Vagina (tissue), 2 donors: ENCODE data around the gene TUBB6. TPM values are rescaled to one million over a fixed set of nuclear protein-coding genes. Genes with fewer than 3 reads are reported as not detected.

Experiments used
- DNase-seq, 2 donors: peaks; one replicate each; pipeline ENCODE4 v3.0.0-alpha.2; 2017; ENCODE audit errors: extremely low spot score in 2 of 2
- H3K27ac ChIP-seq: fragments of 200-600 bp; sonication (generic); one replicate; pipeline ENCODE4 v1.5.1; 2019
- H3K27me3 ChIP-seq: fragments of 200-600 bp; sonication (generic); one replicate; pipeline ENCODE4 v1.5.1; 2019
- H3K36me3 ChIP-seq, 2 donors: fragments of 200-600 bp; sonication (generic); one replicate each; pipeline ENCODE4 v1.5.1; 2017 to 2019
- H3K4me1 ChIP-seq: fragments of 200-600 bp; sonication (generic); one replicate; pipeline ENCODE4 v1.5.1; 2019
- H3K4me3 ChIP-seq, 2 donors: fragments of 200-600 bp; sonication (generic); 1 replicate in 1 of 2; 2 replicates in 1 of 2; pipeline ENCODE4 v1.5.1; 2016 to 2019
- H3K9me3 ChIP-seq: fragments of 200-600 bp; sonication (generic); one replicate; pipeline ENCODE4 v1.5.1; 2019
- CTCF ChIP-seq, 3 experiments: fragments of 450-650 bp in 2 of 3; fragments of 200-600 bp in 1 of 3; sonication (generic) in 1 of 3; IDR thresholded peaks; one replicate each; pipeline ENCODE4 v1.5.1; 2017 to 2019; ENCODE audit warnings: antibody characterized with exemption in 3 of 3, mild to moderate bottlenecking in 2 of 3, moderate library complexity in 2 of 3
- POLR2A ChIP-seq, 2 donors: fragments of 450-650 bp; IDR thresholded peaks; one replicate each; pipeline ENCODE4 v1.6.1; 2017; ENCODE audit warnings: antibody characterized with exemption in 2 of 2, mild to moderate bottlenecking in 2 of 2, moderate library complexity in 2 of 2
- POLR2AphosphoS5 ChIP-seq, 2 donors: sonication (generic); formaldehyde crosslinking; IDR thresholded peaks; one replicate each; pipeline ENCODE4 v1.9.0; 2017; ENCODE audit warnings: antibody characterized with exemption in 2 of 2, mild to moderate bottlenecking in 2 of 2, low read depth in 1 of 2; ENCODE audit not compliant: insufficient read depth in 1 of 2
- intact Hi-C: fragments of 100-400 bp; cut with DNase I; formaldehyde crosslinking; loops from one replicate; pipeline ENCODE4 v1.15.1; 2023
- total RNA-seq: library from RNA; depleted of rRNA; stranded (reverse); fragments of >200 nt; gene quantifications from one replicate; pipeline ENCODE4 v1.2.3, GENCODE V29; 2016

The TUBB6 gene
- total RNA-seq, 1 donor from 2014 or later: 450 TPM

GRCh38 chr18:12271376-12272235, 36.4 kb upstream of the TUBB6 start:
- DNase-seq: no peak
- H3K36me3 ChIP-seq: no peaks in the 10 kb centered on the region
- intact Hi-C loops: no loop called here
- H3K4me1 ChIP-seq: peaks cover 4% of the 10 kb centered on the region
- no peaks in the 10 kb centered on the region for H3K27me3 ChIP-seq
- TF ChIP-seq POLR2AphosphoS5 (IDR thresholded peaks at IDR 0.05; ENCODE audit: insufficient read depth in 1 of 2, low read depth in 1 of 2) (peak; percentile 71 to 74), CTCF (IDR thresholded peaks at IDR 0.05) (peak; percentile 55 to 96 (median 71)), POLR2A (IDR thresholded peaks at IDR 0.05) (no peak)
- H3K27ac ChIP-seq: peak overlapping the region; percentile 35
- peak overlapping the region; percentile 34 to 47 for H3K4me3 ChIP-seq
- H3K9me3 ChIP-seq: no peaks in the 10 kb centered on the region

GRCh38 chr18:12274793-12275192, 33.2 kb upstream of the TUBB6 start:
- peaks cover 28% of the 10 kb centered on the region for H3K4me1 ChIP-seq
- no peaks in the 10 kb centered on the region for H3K36me3 ChIP-seq
- intact Hi-C loops: no loop called here
- no peaks in the 10 kb centered on the region for H3K27me3 ChIP-seq
- H3K27ac ChIP-seq: no peak overlapping the region
- TF ChIP-seq POLR2AphosphoS5 (IDR thresholded peaks at IDR 0.05; ENCODE audit: insufficient read depth in 1 of 2, low read depth in 1 of 2) (no peak), POLR2A (IDR thresholded peaks at IDR 0.05) (no peak), CTCF (IDR thresholded peaks at IDR 0.05) (no peak)
- H3K4me3 ChIP-seq: no peak overlapping the region
- DNase-seq: no peak
- H3K9me3 ChIP-seq: no peaks in the 10 kb centered on the region

GRCh38 chr18:12276736-12277554, 31.1 kb upstream of the TUBB6 start:
- no peak for DNase-seq
- intact Hi-C loops: no loop called here

GRCh38 chr18:12278215-12278671, 29.8 kb upstream of the TUBB6 start:
- Histone ChIP-seq H3K4me1 (peaks cover 35% of the 10 kb centered on the region), H3K9me3 (no peaks in the 10 kb centered on the region), H3K27ac (peak overlapping the region; percentile 95), H3K4me3 (peak overlapping the region; percentile 39 to 43), H3K27me3 (no peaks in the 10 kb centered on the region), H3K36me3 (no peaks in the 10 kb centered on the region)
- no peak for TF ChIP-seq POLR2AphosphoS5 (IDR thresholded peaks at IDR 0.05; ENCODE audit: insufficient read depth in 1 of 2, low read depth in 1 of 2)
- TF ChIP-seq POLR2A (IDR thresholded peaks at IDR 0.05): no peak
- no peak for TF ChIP-seq CTCF (IDR thresholded peaks at IDR 0.05)
- DNase-seq: no peak
- intact Hi-C loops: no loop called here

More at GRCh38 chr18:12276736-12277554, 31.1 kb upstream of the TUBB6 start:
- Histone ChIP-seq H3K9me3 (no peaks in the 10 kb centered on the region), H3K36me3 (no peaks in the 10 kb centered on the region), H3K27me3 (no peaks in the 10 kb centered on the region), H3K27ac (peak overlapping the region; percentile 50), H3K4me1 (peaks cover 35% of the 10 kb centered on the region), H3K4me3 (no peak overlapping the region)
- TF ChIP-seq POLR2A (IDR thresholded peaks at IDR 0.05) (no peak), CTCF (IDR thresholded peaks at IDR 0.05) (no peak), POLR2AphosphoS5 (IDR thresholded peaks at IDR 0.05; ENCODE audit: insufficient read depth in 1 of 2, low read depth in 1 of 2) (no peak)
